ENCODE results near the gene GTSE1. TPM values are rescaled to one million over a fixed set of nuclear protein-coding genes. Genes with fewer than 3 reads are reported as not detected.

The GTSE1 gene
- total and polyA plus RNA-seq, 2 donors (not counting 1 experiment from before 2014, with no cell fraction given), result 2.0 to 3.6 TPM

DNA sequence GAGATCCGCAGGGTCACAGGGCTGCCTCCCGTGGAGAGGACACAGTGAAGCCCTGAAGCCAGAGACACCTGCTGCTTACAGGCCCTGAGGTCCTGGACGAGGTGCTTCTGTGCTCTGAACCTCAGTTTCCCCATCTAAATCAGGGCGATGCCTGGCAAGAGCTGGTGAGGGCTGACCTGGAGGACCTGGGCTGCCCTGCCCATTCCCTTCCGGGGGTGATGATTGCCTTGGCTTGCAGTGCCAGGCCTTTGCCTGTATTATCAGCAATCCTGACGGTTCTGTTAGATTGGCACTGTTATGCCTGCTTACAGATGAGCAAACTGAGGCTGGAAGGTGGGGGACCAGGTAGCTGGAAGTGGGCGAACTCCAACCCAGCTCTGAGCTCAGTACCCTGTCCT lies 7.8 kb upstream of the GTSE1 start:
- no peaks in the 10 kb centered on the region for H4K20me1 ChIP-seq (ENCODE audit: control insufficient read depth, extremely low read depth, insufficient read depth, low read length)
- H3K4me1 ChIP-seq (ENCODE audit: control insufficient read depth, extremely low read depth, insufficient read depth, low read length), result no peaks in the 10 kb centered on the region
- no peak overlapping the region for H3K27ac ChIP-seq (ENCODE audit: insufficient read depth, low read length)
- TF ChIP-seq EZH2 (IDR thresholded peaks at IDR 0.05; ENCODE audit: low read length, missing control alignments), result no peak
- TF ChIP-seq, protein P1, sequence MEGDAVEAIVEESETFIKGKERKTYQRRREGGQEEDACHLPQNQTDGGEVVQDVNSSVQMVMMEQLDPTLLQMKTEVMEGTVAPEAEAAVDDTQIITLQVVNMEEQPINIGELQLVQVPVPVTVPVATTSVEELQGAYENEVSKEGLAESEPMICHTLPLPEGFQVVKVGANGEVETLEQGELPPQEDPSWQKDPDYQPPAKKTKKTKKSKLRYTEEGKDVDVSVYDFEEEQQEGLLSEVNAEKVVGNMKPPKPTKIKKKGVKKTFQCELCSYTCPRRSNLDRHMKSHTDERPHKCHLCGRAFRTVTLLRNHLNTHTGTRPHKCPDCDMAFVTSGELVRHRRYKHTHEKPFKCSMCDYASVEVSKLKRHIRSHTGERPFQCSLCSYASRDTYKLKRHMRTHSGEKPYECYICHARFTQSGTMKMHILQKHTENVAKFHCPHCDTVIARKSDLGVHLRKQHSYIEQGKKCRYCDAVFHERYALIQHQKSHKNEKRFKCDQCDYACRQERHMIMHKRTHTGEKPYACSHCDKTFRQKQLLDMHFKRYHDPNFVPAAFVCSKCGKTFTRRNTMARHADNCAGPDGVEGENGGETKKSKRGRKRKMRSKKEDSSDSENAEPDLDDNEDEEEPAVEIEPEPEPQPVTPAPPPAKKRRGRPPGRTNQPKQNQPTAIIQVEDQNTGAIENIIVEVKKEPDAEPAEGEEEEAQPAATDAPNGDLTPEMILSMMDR (conservative IDR thresholded peaks at IDR 0.05 in 1 of 2, IDR thresholded peaks at IDR 0.05 in 1 of 2; ENCODE audit: low read depth in 1 of 2, low read length in 2 of 2), result no peak
- peaks cover 17% of the 10 kb centered on the region for H3K36me3 ChIP-seq (ENCODE audit: control insufficient read depth, insufficient read depth, low read length)
- H3K27me3 ChIP-seq (ENCODE audit: control insufficient read depth, insufficient read depth, low read length), result no peaks in the 10 kb centered on the region
- no peaks in the 10 kb centered on the region for H3K79me2 ChIP-seq (ENCODE audit: control insufficient read depth, insufficient read depth, low read length)
- H3K4me2 ChIP-seq (ENCODE audit: extremely low read depth, insufficient read depth, low read length), result no peak overlapping the region
- H3K9ac ChIP-seq (ENCODE audit: insufficient read depth, low read length), result no peak overlapping the region
- no peaks in the 10 kb centered on the region for H3K9me3 ChIP-seq (ENCODE audit: control insufficient read depth, insufficient read depth, low read depth, low read length)
- no peak overlapping the region for H3K4me3 ChIP-seq (replicated peaks in 1 of 4; ENCODE audit: control extremely low read depth in 1 of 4, insufficient read depth in 1 of 4, low read depth in 3 of 4, low read length in 4 of 4)
- no peak overlapping the region for H2AFZ ChIP-seq (ENCODE audit: low read length)
- no peak for DNase-seq (ENCODE audit: low read depth in 2 of 2)

DNA sequence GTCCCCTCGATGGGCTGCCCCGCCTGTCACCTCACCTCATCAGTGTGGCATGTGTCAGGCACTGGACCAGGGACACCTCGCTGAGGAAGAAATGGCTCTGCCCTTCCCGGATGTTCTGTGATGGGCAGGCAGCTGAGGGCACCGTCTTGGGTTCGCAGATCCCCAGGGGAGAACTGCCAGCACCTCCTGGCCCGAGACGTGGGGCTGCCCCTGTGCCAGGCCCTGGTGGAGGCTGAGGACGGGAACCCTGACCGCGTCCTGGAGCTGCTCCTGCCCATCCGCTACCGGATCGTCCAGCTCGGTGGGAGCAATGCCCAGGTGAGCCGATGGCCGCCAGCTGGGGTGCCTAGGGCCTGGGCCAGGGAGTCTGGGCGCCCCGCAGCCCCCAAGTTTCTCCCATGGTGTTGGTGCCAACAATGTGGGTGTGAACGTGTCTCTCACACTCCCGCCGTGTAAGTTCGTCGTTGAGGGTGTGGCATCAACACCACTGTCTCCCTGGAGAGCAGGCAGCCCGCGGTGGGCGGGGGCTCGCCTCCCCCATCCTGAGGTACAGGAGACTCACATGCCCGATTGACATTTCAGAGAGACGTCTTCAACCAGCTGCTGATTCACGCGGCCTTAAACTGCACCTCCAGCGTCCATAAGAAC lies 7.3 kb upstream of the GTSE1 start:
- DNase-seq (ENCODE audit: low read depth in 2 of 2), result no peak
- no peak for TF ChIP-seq EZH2 (IDR thresholded peaks at IDR 0.05; ENCODE audit: low read length, missing control alignments)
- TF ChIP-seq, protein P1 (conservative IDR thresholded peaks at IDR 0.05 in 1 of 2, IDR thresholded peaks at IDR 0.05 in 1 of 2; ENCODE audit: low read depth in 1 of 2, low read length in 2 of 2), result no peak
- Histone ChIP-seq H3K9ac (ENCODE audit: insufficient read depth, low read length) (no peak overlapping the region), H3K4me3 (replicated peaks in 1 of 4; ENCODE audit: control extremely low read depth in 1 of 4, insufficient read depth in 1 of 4, low read depth in 3 of 4, low read length in 4 of 4) (no peak overlapping the region), H4K20me1 (ENCODE audit: control insufficient read depth, extremely low read depth, insufficient read depth, low read length) (no peaks in the 10 kb centered on the region), H3K79me2 (ENCODE audit: control insufficient read depth, insufficient read depth, low read length) (no peaks in the 10 kb centered on the region), H3K4me1 (ENCODE audit: control insufficient read depth, extremely low read depth, insufficient read depth, low read length) (no peaks in the 10 kb centered on the region), H3K9me3 (ENCODE audit: control insufficient read depth, insufficient read depth, low read depth, low read length) (no peaks in the 10 kb centered on the region), H2AFZ (ENCODE audit: low read length) (no peak overlapping the region), H3K36me3 (ENCODE audit: control insufficient read depth, insufficient read depth, low read length) (peaks cover 14% of the 10 kb centered on the region), H3K27ac (ENCODE audit: insufficient read depth, low read length) (no peak overlapping the region), H3K27me3 (ENCODE audit: control insufficient read depth, insufficient read depth, low read length) (no peaks in the 10 kb centered on the region), H3K4me2 (ENCODE audit: extremely low read depth, insufficient read depth, low read length) (no peak overlapping the region)

DNA sequence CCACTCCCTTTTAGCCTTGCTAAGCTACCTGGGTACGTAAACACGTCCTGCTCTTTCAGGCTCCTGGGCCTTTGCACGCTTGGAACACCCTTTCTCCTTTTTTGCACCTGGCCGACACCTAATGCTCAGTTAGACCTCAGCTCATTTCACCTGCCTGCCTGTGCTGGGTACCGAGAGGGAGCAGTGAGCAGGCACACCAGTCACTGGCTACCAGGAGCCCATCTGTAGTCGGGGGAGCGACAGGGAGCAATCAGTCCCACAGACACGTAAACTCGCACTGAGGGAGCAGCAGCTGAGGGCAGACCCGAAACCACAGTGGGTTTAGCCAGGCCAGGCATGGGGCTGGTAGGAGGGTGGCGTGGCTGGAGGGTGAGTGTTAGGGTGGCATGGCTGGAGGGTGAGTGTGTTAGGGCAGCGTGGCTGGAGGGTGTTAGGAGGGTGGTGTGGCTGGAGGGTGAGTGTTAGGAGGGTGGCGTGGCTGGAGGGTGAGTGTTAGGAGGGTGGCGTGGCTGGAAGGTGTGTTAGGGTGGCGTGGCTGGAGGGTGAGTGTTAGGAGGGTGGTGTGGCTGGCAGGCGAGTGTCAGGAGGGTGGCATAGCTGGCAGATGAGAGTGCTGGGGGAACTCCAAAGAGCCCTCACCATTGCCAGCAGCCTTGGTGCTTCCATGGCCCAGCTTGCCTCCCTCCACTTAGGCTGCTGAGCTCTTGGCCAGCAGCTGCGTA lies 6.4 kb upstream of the GTSE1 start:
- no peak overlapping the region for H3K9ac ChIP-seq (ENCODE audit: insufficient read depth, low read length)
- H3K9me3 ChIP-seq (ENCODE audit: control insufficient read depth, insufficient read depth, low read depth, low read length), result no peaks in the 10 kb centered on the region
- H3K79me2 ChIP-seq (ENCODE audit: control insufficient read depth, insufficient read depth, low read length), result no peaks in the 10 kb centered on the region
- no peaks in the 10 kb centered on the region for H4K20me1 ChIP-seq (ENCODE audit: control insufficient read depth, extremely low read depth, insufficient read depth, low read length)
- no peak for DNase-seq (ENCODE audit: low read depth in 2 of 2)
- H2AFZ ChIP-seq (ENCODE audit: low read length), result no peak overlapping the region
- no peak overlapping the region for H3K27ac ChIP-seq (ENCODE audit: insufficient read depth, low read length)
- H3K4me2 ChIP-seq (ENCODE audit: extremely low read depth, insufficient read depth, low read length), result no peak overlapping the region
- H3K36me3 ChIP-seq (ENCODE audit: control insufficient read depth, insufficient read depth, low read length), result peaks cover 13% of the 10 kb centered on the region
- no peak overlapping the region for H3K4me3 ChIP-seq (replicated peaks in 1 of 4; ENCODE audit: control extremely low read depth in 1 of 4, insufficient read depth in 1 of 4, low read depth in 3 of 4, low read length in 4 of 4)
- no peaks in the 10 kb centered on the region for H3K27me3 ChIP-seq (ENCODE audit: control insufficient read depth, insufficient read depth, low read length)
- H3K4me1 ChIP-seq (ENCODE audit: control insufficient read depth, extremely low read depth, insufficient read depth, low read length), result no peaks in the 10 kb centered on the region
- TF ChIP-seq EZH2 (IDR thresholded peaks at IDR 0.05; ENCODE audit: low read length, missing control alignments), result no peak
- TF ChIP-seq, protein P1 (conservative IDR thresholded peaks at IDR 0.05 in 1 of 2, IDR thresholded peaks at IDR 0.05 in 1 of 2; ENCODE audit: low read depth in 1 of 2, low read length in 2 of 2), result no peak

Measured in fibroblast of lung (primary cell).